GM04504 (cell line): ENCODE data around the gene DEDD.
"Not testable (repeated sequence)": the region's sequence is repeated elsewhere in the genome, so short reads cannot be mapped to it uniquely, and the experiment has no call there.

Experiments used
- DNase-seq: peaks from one replicate; pipeline ENCODE4 v3.0.0-alpha.2; 2012; ENCODE audit warnings: low read depth

The DEDD gene

DNA sequence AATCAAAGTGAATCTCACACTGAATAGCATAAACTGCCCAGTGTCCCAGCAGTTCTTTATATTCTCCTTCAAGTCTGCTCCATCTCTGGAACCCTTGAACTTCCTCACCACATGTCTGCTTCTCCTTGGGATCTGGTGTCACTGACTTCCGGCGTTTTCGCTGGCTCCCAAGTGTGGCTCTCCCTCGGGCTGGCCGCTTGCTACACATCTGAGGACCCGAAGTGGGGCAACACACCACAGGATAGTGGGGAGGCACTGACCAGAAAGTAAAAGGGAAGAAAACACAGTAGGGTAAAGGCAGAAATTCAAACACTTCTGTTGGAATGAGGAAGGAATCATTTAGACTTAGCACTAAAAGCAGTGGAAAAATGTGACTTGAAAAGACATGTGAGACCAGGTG, 9.5 kb downstream of the DEDD start:
- no peak for DNase-seq

DNA sequence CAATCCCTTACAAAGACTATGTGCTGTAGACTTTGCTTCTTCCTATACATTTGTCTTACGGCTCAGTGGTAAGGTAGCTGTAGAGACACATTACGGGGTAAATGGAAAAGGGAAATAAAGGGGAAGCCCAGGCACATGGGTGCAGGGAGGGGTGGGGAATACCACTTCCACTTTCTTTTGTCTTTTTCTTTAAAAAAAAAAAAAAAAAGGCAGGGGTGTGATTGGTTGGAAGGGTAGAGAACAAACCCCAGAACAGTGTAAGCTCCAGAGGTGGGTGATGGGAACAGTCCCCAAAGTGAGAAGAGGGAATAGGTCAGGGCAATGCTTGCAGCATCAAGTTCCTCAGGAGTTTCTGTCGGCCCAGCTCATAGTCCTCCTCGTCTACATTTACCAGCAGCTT, 10.6 kb downstream of the DEDD start:
- DNase-seq: no peak

DNA sequence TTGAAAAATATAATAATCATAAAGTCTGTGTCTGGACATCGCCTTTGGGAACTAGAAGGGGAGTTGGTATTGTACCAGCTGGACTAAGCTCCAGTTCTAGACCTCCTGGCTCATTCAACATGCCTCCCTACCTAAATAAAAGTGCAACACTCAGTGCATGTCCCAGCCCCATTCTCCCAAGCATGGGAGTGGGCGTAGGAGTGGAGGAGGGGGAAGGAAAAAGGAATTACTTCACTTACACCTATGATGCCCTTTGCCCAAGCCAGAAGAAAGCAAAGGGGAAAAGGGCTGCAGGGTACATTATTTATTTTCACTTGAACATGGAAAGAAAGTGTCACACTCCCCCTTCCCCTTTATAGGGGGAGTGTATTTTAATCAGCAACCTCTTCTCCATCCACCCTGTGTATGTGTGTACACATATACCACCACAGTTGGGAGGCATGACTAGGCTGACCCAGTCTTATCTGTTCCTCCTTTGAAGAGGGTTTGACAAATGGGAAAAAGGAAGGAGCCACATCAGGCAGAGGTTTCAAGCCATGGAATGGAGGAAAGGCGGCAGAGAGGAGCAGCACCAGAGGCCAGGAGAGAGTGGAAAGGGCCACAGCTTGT, 11.3 kb downstream of the DEDD start:
- no peak for DNase-seq

DNA sequence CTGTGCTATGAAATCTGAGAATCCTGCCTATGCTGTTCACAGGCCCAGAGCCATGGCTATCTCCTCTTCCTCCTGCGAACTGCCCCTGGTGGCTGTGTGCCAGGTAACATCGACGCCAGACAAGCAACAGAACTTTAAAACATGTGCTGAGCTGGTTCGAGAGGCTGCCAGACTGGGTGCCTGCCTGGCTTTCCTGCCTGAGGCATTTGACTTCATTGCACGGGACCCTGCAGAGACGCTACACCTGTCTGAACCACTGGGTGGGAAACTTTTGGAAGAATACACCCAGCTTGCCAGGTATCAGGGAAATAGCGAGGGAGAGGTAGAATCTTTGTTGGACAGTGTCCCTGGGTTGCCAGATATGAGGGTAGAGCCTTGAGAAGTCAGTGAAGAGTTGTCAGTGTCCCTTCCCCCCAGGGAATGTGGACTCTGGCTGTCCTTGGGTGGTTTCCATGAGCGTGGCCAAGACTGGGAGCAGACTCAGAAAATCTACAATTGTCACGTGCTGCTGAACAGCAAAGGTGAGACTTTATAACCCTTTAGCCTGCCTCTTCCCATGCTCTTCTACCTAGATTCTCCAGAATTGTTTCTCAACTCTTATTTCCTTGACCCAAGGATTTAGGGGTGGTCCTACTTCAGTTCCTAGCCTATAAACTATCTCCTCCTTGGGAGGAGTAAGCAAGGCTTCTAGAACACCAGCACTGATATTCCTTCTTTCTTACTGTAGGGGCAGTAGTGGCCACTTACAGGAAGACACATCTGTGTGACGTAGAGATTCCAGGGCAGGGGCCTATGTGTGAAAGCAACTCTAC, 13.2 kb downstream of the DEDD start:
- DNase-seq: no peak

DNA sequence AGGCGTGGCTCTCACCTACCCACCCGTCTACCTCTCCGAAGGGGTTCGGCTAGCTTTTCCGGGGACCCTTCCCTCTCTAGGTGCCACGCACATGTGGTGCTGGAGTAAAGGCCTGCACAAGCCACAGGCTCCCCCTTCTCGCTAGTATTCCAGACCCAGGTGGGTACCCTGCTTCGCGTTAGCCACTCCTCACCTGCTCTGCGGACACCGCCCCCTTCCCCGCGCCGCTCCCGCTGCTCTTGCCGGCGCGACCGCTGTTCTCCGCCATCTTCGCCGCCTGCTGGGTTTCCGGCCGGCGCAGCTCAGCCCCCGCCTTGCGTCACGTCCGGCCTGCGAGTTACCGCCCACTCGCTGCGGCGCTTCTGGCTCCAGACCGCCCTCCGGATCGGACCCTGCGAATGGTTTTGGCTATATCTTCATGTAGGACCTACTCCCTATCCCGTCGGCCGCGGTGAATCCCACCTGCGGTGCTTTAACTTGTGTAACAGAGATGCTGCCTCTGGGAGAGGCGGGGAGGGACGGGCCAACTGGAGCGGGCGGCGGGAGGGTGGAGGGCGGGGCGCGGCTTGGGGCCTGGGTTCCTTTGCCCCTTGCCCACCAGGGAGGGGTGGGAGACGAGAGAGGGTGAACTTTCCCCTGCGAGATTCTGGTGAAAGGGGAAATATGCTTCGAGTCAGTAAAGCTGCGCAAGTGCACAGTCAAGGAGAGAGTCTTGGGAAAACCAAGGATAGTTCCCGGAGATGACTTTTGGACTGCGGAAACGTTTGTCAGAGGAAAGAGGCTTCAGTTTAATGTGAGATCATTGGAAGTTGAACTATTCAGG, 14.5 kb downstream of the DEDD start, which contains the start of the genes NIT1 and PFDN2:
Gene NIT1 (plus strand): TSS at position 347 of the 823 bp plus-strand sequence. CDS start 72 bp downstream, at position 419.
Gene PFDN2 (minus strand): TSS at position 279 of the 823 bp plus-strand sequence. CDS start 11 bp downstream, at position 268.
- DNase-seq: no peak

DNA sequence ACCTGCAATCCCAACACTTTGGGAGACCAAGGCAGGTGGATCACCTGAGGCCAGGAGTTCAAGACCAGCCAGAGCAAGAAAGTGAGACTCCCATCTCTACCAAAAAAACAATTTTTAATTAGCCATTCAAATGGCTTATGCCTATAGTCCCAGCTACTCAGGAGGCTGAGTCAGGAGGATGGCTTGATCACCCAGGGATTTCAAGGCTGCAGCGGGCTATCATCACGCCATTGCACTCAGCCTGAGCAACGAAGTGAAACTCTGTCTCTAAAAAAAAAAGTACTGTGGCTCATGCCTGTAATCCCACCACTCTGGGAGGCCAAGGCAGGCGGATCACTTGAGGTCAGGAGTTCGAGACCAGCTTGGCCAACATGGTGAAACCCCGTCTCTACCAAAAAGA, 16.5 kb downstream of the DEDD start:
- DNase-seq: not testable (repeated sequence)

DNA sequence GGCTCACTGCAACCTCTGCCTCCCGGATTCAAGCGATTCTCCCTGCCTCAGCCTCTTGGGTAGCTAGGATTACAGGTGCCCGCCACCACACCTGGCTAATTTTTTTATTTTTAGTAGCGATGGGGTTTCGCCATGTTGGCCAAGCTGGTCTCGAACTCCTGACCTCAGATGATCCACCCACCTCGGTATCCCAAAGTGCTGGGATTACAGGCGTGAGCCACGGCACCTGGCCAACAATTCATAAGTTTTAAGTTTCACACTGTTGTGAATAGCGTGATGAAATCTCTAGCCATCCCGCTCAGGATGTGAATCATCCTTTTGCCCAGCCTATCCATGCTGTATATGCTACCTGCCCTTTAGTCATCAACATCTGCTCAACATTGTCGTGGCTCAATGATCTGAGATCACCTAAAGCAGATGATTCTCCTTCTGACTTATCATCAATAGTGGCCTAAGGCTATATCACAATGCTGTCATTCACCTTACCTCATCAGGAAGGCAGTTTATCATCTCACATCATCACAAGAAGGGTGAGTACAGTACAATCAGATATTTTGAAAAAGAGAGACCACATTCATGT, 17.2 kb downstream of the DEDD start:
- DNase-seq: no peak

DNA sequence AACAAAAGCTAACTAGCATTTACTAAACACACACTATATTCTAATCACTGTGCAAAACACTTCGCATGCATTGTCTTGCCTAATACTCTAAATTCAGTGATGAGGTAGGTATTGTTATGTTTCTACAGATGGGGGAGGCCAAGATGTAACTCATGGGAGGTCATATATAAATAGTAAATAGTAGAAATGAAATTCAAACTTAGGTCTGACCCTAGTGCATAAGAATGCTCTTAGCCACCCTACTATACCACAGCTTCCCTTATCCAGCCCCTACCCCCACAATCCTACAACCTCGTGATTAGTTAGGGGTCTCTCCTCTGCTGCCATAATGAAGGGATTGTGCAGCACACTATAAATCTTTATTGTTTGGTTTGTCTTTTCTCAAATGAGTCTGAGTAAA, 17.9 kb downstream of the DEDD start:
- DNase-seq: no peak

DNA sequence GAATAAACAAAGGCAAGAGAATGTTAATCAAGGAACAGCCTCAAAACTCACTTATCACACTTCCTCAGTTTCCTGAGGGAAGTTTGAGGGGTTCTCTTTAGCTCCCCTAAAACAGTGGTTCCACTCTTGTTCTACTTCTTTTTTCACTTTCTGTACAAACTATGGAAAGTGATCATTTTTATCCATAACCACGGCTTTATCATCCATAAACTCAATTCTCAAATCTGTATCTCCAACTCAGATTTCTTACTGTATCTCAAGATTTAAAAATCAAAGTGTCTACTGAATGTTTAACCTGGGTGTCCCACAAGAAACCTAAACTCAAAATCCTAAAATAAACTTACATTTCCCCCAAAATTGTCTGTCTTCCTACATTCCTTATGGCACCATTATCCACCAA, 18.6 kb downstream of the DEDD start:
- DNase-seq: no peak

DNA sequence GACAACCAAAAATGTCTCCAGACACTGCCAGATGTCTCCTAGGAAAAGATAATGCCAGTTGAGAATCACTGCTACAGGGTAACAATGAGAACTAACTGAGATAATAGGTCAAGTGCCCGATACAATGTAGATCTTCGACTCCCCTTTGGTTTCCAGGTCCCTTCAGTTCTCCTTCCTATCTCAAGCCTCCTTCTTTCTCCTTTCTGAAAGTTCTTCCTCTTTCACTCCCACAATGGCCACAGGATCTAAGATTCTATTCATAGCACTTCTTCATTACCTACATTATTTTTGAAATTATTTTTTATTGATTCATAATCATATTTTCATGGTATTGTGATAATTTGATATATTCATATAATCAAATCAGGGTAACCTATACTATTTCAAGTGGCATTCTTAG, 20.9 kb downstream of the DEDD start:
- DNase-seq: no peak

DNA sequence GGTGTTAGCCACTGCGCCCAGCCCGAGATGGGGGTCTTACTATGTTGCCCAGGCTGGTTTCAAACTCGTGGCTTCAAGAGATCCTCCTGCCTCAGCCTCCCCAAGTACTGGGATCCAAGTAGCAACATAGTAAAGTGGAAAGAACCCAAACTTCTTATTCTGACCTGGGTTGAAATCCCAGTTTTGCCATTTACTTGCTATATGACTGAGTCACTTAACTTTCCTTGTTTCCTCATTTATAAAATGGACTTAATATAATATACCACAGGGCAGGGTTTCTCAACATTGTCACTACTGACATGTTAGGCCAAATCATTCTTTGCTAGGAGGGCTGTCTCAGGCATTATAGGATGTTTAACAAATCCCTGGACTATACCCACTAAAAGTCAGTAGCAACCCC, 21.4 kb downstream of the DEDD start:
- no peak for DNase-seq

DNA sequence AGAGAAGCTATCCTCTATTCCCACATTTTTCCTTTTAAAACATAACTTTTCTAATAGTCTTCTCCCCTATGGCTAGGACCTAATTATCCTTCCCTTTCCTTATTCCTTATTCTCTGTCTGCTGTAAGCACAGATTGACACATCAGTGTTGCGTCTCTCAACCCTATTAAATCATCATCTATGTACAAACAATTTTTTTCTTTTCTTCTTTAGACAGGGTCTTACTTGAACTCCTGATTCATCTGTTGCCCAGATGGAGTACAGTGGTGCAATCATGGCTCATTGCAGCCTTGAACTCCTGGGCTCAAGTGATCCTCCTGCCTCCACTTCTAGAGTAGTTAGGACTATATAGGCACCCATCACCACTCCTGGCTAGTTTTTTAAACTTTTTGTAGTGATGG, 26.0 kb downstream of the DEDD start:
- no peak for DNase-seq

DNA sequence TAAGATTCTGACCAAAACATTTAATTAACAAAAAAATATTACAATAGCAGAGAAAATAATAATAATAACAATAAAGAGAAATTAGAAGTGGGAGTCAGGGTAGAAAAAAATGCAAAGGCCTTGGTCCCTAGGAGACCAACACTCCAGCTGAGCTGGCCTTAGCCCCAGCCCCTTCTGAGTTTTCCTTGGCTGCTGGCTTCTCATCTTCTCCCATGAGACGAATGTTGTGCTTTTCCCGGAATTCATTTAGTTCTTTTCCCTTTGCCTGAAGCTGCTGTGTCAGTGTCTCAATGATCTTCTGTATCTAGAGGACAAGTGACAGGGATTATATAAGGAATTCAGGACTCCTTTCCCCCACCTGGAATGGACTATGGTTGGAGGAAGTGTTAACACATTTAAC, 31.9 kb downstream of the DEDD start:
- DNase-seq: no peak

DNA sequence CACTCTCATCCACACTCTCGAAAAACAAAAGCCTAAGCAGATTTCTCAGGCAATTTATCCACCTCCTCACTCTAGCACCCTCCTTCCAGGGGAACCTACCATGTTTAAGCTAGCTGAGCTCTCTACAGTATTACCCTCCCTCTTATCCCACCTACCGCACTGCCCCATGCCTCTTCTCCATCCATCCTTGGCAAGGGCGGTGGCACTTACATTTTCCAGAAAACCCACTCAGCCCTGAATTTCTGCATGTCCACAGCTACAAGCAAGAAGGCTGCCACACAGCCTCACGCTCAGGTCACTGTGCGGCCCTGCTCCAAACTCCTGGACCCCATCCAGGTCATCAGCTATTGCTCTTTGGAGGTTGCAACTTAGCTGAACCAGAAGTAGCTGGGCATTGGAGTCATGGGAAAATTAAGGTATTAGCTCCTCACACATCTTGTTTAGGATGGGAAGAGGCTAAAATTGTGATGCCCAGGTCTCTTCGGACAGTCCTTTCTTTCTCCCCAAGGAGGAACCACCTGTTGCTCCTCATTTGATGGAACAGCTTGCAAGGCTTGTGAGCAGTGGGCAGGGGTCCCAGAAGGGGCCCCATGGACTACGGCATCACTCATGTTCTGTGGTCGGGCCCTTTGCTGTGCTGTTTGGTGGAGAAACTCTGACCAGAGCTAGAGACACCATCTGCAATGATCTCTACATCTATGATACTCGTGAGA, 33.2 kb downstream of the DEDD start:
- no peak for DNase-seq

DNA sequence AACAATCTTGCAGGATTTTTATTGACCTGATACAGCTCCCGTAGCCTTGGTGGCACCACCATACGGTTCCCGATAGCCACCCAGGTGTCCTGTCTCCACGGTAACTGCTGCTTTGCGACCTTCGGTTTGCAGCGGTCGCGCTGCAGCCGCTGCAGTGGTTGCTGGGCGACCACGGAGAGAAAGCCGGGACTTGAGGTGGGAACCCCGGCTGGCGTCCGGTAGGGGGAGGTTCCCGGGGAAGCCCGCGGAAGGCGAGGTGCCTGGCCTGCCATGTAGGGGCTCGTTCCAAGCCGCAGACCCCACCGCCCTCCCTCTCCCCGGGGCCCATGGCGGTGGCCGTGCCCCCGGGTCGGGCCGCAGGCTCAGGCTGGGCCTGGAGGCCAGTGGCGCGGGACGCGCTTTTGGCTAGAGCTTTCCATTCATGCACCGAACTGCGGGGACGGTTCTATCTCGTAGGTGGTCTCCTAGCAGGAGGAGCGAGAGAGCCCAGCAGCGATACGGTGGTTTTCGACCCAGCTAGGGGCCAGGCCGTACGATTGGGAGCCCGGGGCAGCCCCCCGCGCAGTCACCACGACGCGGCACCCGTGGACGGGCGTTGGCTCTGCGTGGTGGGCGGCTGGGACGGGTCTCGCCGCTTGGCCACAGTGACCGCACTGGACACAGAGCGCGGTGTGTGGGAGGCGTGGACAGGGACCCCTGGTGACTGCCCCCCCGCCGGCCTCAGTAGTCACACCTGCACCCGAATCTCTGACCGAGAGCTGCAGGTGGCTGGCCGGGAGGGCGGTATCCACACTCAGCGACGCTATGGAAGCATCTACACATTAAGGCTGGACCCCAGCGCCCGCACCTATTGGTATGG, 34.0 kb downstream of the DEDD start, which contains the start of gene KLHDC9:
Gene KLHDC9 (plus strand): TSS at position 152 of the 859 bp plus-strand sequence. CDS start 175 bp downstream, at position 327.
- DNase-seq: no peak

DNA sequence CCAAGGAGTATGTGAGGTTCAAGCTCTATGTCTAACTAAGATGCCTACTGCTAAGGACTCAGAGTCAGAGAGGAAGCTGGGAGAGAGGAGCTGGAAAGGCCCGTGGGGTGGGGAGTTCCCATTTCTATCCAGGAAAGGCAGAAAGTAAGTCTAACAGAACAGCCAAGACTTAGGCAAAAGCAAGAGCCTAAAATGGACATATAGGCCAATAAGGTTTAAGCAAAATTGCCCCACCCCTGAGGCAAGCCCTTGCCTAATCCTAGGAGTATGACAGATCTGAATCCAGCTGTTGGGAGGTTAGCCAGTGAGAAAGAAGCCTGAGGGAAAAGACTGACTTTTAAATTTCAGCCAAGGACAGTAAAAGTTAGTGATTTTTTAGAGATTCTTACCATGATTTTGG, 35.9 kb downstream of the DEDD start:
- no peak for DNase-seq

DNA sequence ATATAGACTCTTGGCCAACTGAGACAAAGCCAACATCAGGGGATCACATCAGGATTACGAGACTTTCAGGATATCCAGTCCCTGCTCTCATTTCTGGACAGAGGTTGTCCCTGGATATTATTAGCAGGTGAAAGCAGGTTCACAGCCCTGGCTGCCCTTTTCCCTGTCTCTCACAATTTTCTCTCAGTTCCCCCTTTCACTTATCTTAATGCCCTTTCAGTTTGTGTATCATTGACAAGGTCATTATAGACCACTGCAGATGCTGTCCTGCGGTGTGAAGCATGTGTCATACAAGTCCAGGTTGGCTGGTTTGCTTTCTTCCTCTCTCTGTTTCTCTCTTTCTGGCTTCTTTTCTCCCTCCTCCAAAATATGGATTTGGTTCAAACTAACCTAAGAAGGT, 36.5 kb downstream of the DEDD start:
- DNase-seq: no peak

DNA sequence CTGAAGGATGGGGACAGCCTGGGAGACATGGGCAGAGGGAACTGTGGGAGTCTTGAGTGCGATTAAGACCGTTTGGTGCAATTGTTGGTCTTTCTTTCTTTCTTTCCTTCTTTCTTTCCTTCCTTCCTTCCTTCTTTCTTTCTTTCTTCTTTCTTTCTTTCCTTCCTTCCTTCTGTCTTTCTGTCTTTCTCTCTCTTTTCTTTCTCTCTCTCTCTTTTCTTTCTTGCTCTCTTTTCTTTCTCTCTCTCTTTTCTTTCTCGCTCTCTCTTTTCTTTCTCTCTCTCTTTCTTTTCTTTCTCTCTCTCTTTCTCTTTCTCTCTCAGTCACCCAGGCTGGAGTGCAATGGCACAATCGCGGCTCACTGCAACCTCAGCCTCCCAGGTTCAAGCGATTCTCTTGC, 37.2 kb downstream of the DEDD start:
- DNase-seq: no peak

DNA sequence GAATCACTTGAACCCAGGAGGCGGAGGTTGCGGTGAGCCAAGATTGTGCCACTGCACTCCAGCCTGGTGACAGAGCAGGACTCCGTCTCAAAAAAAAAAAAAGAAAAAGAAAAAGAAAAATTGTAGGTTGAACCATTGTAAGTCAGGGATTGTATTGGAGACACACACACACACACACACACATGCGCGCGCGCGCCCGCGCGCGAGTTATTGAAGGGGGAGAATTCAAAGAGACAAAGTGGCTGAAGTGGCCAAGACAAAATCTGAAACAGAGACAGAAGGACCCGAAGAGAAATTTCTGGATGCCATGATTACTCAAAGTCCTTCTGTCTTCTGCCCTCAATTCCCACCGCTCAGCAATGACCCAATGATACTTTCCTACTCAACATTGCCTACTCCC, 38.0 kb downstream of the DEDD start:
- no peak for DNase-seq

DNA sequence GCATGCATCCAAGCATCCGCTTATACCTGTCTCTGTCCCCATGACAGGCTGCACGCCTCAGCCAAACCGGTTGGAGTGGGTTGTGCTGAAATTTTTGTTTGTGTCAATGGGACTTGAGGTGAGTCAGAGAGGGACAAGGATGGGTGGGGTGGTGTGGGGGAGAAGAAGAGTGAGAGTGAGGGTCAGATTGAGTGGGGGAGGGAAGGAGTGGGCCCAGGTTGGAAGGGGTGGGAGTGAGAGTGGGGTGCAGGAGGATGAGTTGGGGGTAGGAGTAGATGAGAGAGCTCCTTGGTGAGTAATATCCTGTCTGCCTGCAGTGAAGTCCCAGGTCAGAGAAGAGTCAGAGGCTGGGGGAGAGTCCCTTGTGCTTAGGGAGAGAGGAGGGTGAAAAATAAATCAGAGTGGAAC, 39.8 kb downstream of the DEDD start:
- no peak for DNase-seq
